PC-3 (cell line): ENCODE results near the gene TMEM60.

Experiments
- EZH2 ChIP-seq: fragments of 300-600 bp; sonication (generic); IDR thresholded peaks from one replicate; pipeline ENCODE4 v1.6.1; 2017; ENCODE audit warnings: antibody characterized with exemption, mild to moderate bottlenecking, low read length; ENCODE audit not compliant: unreplicated experiment
- EZH2phosphoT487 ChIP-seq: fragments of 300-600 bp; sonication (generic); IDR thresholded peaks from 2 replicates; pipeline ENCODE4 v1.6.1; 2018; ENCODE audit warnings: mild to moderate bottlenecking, antibody characterized with exemption, low read length, borderline replicate concordance
- TF ChIP-seq, protein P1 (sequence below): fragments of 300-600 bp; sonication (generic); conservative IDR thresholded peaks from 2 replicates; pipeline ENCODE4 v1.5.1; 2017; ENCODE audit warnings: antibody characterized with exemption, low read depth, mild to moderate bottlenecking, low read length

DNA sequence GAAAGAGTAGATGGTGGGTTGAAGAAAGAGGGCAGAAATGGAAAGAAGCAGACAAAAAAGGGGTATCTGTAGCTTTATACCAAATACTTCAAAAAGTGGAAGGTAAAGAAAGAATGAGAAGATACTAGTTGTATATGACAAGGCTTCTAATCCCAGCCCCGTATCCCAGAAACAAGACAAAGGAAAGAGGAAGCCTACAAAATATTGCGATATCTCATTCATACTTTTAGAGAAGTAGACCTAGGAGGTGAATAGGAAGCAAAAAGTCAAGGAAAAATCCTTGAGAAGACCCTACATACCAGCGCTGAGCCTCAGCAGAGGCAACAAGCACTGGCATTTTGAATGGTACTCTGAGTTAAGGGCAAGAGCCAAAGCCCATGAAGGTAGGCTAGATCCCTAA is 26.9 kb upstream of the TMEM60 start:
- TF ChIP-seq, protein P1, sequence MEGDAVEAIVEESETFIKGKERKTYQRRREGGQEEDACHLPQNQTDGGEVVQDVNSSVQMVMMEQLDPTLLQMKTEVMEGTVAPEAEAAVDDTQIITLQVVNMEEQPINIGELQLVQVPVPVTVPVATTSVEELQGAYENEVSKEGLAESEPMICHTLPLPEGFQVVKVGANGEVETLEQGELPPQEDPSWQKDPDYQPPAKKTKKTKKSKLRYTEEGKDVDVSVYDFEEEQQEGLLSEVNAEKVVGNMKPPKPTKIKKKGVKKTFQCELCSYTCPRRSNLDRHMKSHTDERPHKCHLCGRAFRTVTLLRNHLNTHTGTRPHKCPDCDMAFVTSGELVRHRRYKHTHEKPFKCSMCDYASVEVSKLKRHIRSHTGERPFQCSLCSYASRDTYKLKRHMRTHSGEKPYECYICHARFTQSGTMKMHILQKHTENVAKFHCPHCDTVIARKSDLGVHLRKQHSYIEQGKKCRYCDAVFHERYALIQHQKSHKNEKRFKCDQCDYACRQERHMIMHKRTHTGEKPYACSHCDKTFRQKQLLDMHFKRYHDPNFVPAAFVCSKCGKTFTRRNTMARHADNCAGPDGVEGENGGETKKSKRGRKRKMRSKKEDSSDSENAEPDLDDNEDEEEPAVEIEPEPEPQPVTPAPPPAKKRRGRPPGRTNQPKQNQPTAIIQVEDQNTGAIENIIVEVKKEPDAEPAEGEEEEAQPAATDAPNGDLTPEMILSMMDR, result no peak
- TF ChIP-seq EZH2, result no peak
- no peak for TF ChIP-seq EZH2phosphoT487
